MM.1S (cell line): Measurements from ENCODE around the gene FGF14.

Experiments
- CTCF ChIP-seq: fragments of 300-600 bp; sonication (generic); IDR thresholded peaks from 2 replicates; pipeline ENCODE4 v1.5.1; 2016; ENCODE audit warnings: antibody characterized with exemption, low read length, mixed read lengths
- EZH2 ChIP-seq: fragments of 300-600 bp; sonication (generic); optimal IDR thresholded peaks from 2 replicates; pipeline ENCODE3; 2017; ENCODE audit warnings: low read depth, mild to moderate bottlenecking, antibody characterized with exemption, low read length, mixed read lengths
- EZH2phosphoT487 ChIP-seq: fragments of 300-600 bp; sonication (generic); IDR thresholded peaks from 2 replicates; pipeline ENCODE4 v1.6.1; 2018; ENCODE audit warnings: antibody characterized with exemption, low read length

- TF ChIP-seq CTCF (no peak), EZH2 (no peak), EZH2phosphoT487 (no peak)
These were observed 151.4 kb downstream of the FGF14 start for GRCh38 chr13:102250448-102250847.
